ENCODE data around the gene BRSK1.

BRSK1 gene

GRCh38 chr19:55266840-55267239, 17.0 kb upstream of the BRSK1 start:
- Histone ChIP-seq H3K27ac (no peak overlapping the region), H3K4me3 (no peak overlapping the region)
- no peak for TF ChIP-seq CTCF (IDR thresholded peaks at IDR 0.05)
- no peak for DNase-seq (ENCODE audit: low spot score)

GRCh38 chr19:55269299-55269698, 14.5 kb upstream of the BRSK1 start:
- no peak for TF ChIP-seq CTCF (IDR thresholded peaks at IDR 0.05)
- no peak for DNase-seq (ENCODE audit: low spot score)
- no peak overlapping the region for H3K27ac ChIP-seq
- H3K4me3 ChIP-seq = no peak overlapping the region

- no peak for DNase-seq (ENCODE audit: low spot score)
- TF ChIP-seq CTCF (IDR thresholded peaks at IDR 0.05) = no peak
- no peak overlapping the region for H3K27ac ChIP-seq
Observed at GRCh38 chr19:55270172-55270942, 13.4 kb upstream of the BRSK1 start.

GRCh38 chr19:55272142-55272541, 11.7 kb upstream of the BRSK1 start:
- no peak for TF ChIP-seq CTCF (IDR thresholded peaks at IDR 0.05)
- H3K4me3 ChIP-seq = no peak overlapping the region
- DNase-seq (ENCODE audit: low spot score) = no peak
- no peak overlapping the region for H3K27ac ChIP-seq

More at GRCh38 chr19:55270172-55270942, 13.4 kb upstream of the BRSK1 start:
- H3K4me3 ChIP-seq = no peak overlapping the region

GRCh38 chr19:55273978-55274707, 9.7 kb upstream of the BRSK1 start:
- Histone ChIP-seq H3K4me3 (no peak overlapping the region), H3K27ac (no peak overlapping the region)
- no peak for TF ChIP-seq CTCF (IDR thresholded peaks at IDR 0.05)
- DNase-seq (ENCODE audit: low spot score) = no peak

- DNase-seq (ENCODE audit: low spot score) = no peak
- Histone ChIP-seq H3K4me3 (no peak overlapping the region), H3K27ac (no peak overlapping the region)
- no peak for TF ChIP-seq CTCF (IDR thresholded peaks at IDR 0.05)
Observed at GRCh38 chr19:55275851-55276719, 7.7 kb upstream of the BRSK1 start.
